Measurements from ENCODE around the gene CDK10. TPM values are rescaled to one million over a fixed set of nuclear protein-coding genes. Genes with fewer than 3 reads are reported as not detected.

The CDK10 gene
- total and polyA plus RNA-seq, 10 of the 15 experiments (the other 5 are each of a cell fraction or from before 2014, with no cell fraction given) = 1.5 to 58.7 (median 36.0) TPM

DNA sequence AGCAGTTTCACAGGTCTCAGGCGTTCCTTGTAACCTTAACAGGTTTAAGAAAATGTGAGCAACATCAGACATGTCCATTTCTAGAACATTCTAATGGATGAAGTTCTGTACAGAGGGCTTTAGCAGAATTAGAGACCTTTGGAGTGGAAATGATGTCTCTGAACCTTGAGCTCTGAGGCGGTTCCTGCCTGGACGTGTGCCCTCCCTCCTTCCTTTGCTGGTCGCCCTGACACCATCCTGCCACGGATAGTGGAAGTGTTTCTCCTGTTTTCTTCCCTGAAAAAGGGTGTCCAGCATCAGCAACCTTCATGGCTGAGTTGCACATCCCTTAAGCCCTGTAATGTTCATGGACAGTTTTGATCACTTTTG lies 17.7 kb upstream of the CDK10 start:
- H4K20me1 ChIP-seq (ENCODE audit: control insufficient read depth, insufficient read depth) = no peaks in the 10 kb centered on the region
- CTCF ChIA-PET = no interaction called here
- H3K9ac ChIP-seq (ENCODE audit: control insufficient read depth, insufficient read depth, low read length) = no peak overlapping the region
- no peaks in the 10 kb centered on the region; the same call in 2 of the 3 replicates for H3K9me3 ChIP-seq (replicated peaks; ENCODE audit: control insufficient read depth, insufficient read depth, low read length)
- intact Hi-C loops (cut with micrococcal nuclease; ENCODE audit: unreplicated experiment) = no loop called here
- RAD21 ChIA-PET (ENCODE audit: unreplicated experiment) = no interaction called here
- no peak overlapping the region for H3K4me2 ChIP-seq (ENCODE audit: control insufficient read depth, insufficient read depth)
- no peak for FAIRE-seq
- 63% methylated on average over 5 of the region's 5 CpGs for WGBS (ENCODE audit: insufficient coverage, insufficient replicate concordance, low lambda C conversion rate, missing lambda C conversion rate)
- H3K4me1 ChIP-seq (ENCODE audit: control insufficient read depth, insufficient read depth, low read length) = no peaks in the 10 kb centered on the region
- in situ Hi-C loops (cut with MboI) = no loop called here
- no TSS peak for BruUV-seq (replicated peaks)
- no peak overlapping the region for H3K27ac ChIP-seq (ENCODE audit: control insufficient read depth, insufficient read depth)
- no peaks in the 10 kb centered on the region for H3K36me3 ChIP-seq (ENCODE audit: control insufficient read depth in 2 of 2, insufficient read depth in 2 of 2, low read length in 1 of 2)
- no peak for DNase-seq (ENCODE audit: low read depth, low spot score)
- H2AFZ ChIP-seq (ENCODE audit: control insufficient read depth, low read depth, low read length) = no peak overlapping the region
- SMC1A ChIA-PET (ENCODE audit: uncharacterized antibody, unreplicated experiment) = interaction anchor here (0.7 kb wide), 1 partner anchor 18 kb away, joined by 3 read pairs; no protein-coding TSS in a partner anchor
- POLR2A ChIA-PET = no interaction called here
- no peaks in the 10 kb centered on the region for H3K27me3 ChIP-seq (replicated peaks in 1 of 2; ENCODE audit: control insufficient read depth in 2 of 2, insufficient read depth in 2 of 2, low read length in 1 of 2)
- no peaks in the 10 kb centered on the region for H3K79me2 ChIP-seq (ENCODE audit: control insufficient read depth, insufficient read depth, low read length)
- H3K4me3 ChIP-seq = no peak overlapping the region
- no peak for TF ChIP-seq FOXM1 (IDR thresholded peaks at IDR 0.05; ENCODE audit: low read depth, low read length)
- no peak for TF ChIP-seq PAX8 (IDR thresholded peaks at IDR 0.05)
- TF ChIP-seq YBX1 (IDR thresholded peaks at IDR 0.05) = no peak
- no peak for TF ChIP-seq ZBTB33 (IDR thresholded peaks at IDR 0.05)
- TF ChIP-seq CHD1 (IDR thresholded peaks at IDR 0.05; ENCODE audit: low read depth, low read length) = no peak
- no peak for TF ChIP-seq IKZF2 (IDR thresholded peaks at IDR 0.05)
- no peak for TF ChIP-seq PML (IDR thresholded peaks at IDR 0.05; ENCODE audit: low read length)
- TF ChIP-seq GABPA (IDR thresholded peaks at IDR 0.05; ENCODE audit: low read depth) = no peak
- TF ChIP-seq CBFB (IDR thresholded peaks at IDR 0.05; ENCODE audit: low read depth) = no peak
- no peak for TF ChIP-seq POU2F2 (IDR thresholded peaks at IDR 0.05; ENCODE audit: borderline replicate concordance, low read depth, low read length)
- no peak for TF ChIP-seq NFIC (IDR thresholded peaks at IDR 0.05; ENCODE audit: low read depth, low read length)
- TF ChIP-seq MEF2A (IDR thresholded peaks at IDR 0.05; ENCODE audit: insufficient read depth, low read depth, low read length) = no peak
- no peak for TF ChIP-seq SUPT20H (IDR thresholded peaks at IDR 0.05; ENCODE audit: borderline replicate concordance, control insufficient read depth, low read depth, low read length)
- no peak for TF ChIP-seq ETV6 (conservative IDR thresholded peaks at IDR 0.05 in 1 of 2, IDR thresholded peaks at IDR 0.05 in 1 of 2; ENCODE audit: borderline replicate concordance in 1 of 2, low read depth in 1 of 2)
- no peak for TF ChIP-seq ZSCAN29 (IDR thresholded peaks at IDR 0.05)
- TF ChIP-seq ZNF274 (IDR thresholded peaks at IDR 0.05; ENCODE audit: insufficient read depth, insufficient read length) = no peak
- no peak for TF ChIP-seq HDAC6 (IDR thresholded peaks at IDR 0.05; ENCODE audit: unreplicated experiment)
- no peak for TF ChIP-seq SREBF2 (IDR thresholded peaks at IDR 0.05; ENCODE audit: low read length)
- no peak for ATAC-seq
